A172 (cell line): Measurements from ENCODE around the gene BTBD16. TPM values are rescaled to one million over a fixed set of nuclear protein-coding genes. Genes with fewer than 3 reads are reported as not detected.

Experiments
- DNase-seq: peaks from one replicate; pipeline ENCODE4 v3.0.0-alpha.2; 2015; ENCODE audit warnings: low spot score
- total RNA-seq: library from RNA; depleted of rRNA; stranded (reverse); fragments of >200 nt; shearing (Covaris generic); gene quantifications from 2 replicates; pipeline ENCODE4 v1.2.3, GENCODE V29; 2014; rRNA removed

Gene BTBD16
- total RNA-seq, 1 experiment from 2014 or later, result not detected

- no peak for DNase-seq
Measured at GRCh38 chr10:122373721-122374120, 102.6 kb downstream of the BTBD16 start.

DNA sequence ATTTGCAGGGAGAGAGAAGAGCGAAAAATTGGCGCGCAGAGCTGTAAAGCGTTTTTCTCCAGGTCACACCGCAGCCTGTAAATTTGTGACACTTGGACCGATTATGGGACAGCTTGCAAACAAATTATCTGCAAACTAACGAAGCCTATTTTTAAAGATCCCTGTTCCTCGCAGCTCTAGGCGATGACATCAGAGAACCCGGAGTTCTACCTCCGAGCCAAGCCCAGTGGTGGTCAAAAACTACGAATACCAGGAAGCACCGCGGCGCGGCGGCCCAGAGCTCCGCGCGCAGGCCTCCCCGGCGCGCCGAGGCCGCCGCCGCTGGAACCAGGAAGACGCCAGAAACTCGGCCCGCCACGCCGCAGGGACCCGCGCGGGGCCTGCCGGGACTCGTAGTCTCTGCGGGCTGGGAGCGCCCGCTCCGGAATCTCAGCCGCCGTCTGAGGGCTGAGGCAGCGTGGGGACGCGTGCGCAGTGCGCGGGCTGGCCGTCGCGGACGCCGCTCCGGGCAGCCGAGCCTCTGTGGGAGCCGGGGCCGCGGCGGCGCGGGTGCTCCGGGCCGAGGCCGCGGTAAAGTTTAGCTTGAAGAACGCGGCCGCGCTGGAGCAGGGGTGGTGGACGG is 103.3 kb downstream of the BTBD16 start, which contains the start of gene PLEKHA1:
TSS of gene PLEKHA1 (plus strand) at position 472 of the 622 bp plus-strand sequence. CDS start 18,493 bp downstream, outside the sequence.
- DNase-seq, result peak; percentile 55

DNA sequence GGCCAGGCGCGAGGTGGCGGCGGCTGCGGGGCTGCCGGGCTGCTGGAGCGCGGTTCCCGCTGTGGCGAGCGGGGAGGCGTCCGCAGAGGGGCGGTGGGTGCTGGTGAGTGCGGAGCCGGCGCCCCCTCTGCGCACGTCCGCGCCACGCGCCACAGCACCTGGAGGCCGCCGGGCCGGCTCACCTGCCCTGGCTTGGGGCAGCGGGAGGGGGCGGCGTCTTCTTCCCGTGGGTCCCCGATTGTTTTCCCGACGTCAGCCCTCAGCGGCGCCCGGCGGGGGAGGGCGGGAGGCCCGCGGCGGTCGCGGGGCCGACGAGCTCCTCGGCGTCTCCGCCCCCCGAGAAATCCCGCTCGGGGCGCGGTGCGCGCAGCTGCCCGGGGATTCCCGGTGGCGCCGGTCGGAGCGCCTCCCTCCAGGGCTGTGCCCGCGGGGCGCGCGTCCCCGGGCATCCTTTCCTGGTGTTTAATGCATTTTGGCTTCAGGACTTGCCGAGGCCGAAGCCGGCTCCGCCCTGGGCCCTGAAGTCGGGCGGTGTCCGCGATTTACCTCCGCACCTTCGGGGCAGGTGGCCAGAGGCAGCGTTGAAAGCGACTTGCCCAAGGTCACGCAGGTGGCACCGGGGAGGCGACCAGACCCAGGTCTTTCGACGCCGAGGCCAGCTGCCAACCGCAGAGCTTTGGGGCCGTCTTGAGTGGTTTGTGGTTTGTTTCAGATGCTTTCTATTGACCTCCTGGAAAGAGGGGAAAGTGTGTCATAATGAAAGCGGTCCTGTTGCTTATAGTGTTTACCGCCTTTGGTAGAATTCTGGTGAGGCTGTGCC is 104.0 kb downstream of the BTBD16 start:
- DNase-seq, result no peak

GRCh38 chr10:122375679-122376160 is 104.6 kb downstream of the BTBD16 start:
- no peak for DNase-seq

GRCh38 chr10:122376364-122376961 is 105.4 kb downstream of the BTBD16 start:
- no peak for DNase-seq

GRCh38 chr10:122379041-122379440 is 107.9 kb downstream of the BTBD16 start:
- no peak for DNase-seq

DNA sequence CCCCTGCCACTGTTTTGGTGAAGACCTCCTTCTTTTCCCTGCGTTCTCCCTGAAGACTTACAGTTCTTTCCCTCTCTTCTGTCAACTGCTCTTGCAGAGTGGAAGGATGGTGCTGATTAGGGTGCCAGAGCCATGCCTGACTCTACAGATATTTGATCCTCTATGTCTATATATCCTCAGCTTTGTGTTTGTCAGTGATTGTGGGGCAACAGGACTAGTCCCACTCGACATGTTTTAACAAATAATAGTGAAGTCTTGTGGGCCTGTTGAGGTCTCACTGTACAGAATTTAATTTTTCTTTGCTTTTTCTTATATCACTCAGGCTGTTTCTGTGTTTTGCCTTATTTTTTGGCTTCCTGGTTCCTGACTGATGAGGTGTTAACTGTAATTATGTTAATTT is 108.4 kb downstream of the BTBD16 start:
- no peak for DNase-seq

GRCh38 chr10:122380703-122381102 is 109.6 kb downstream of the BTBD16 start:
- no peak for DNase-seq

- DNase-seq, result no peak
Measured at GRCh38 chr10:122381680-122382079, 110.6 kb downstream of the BTBD16 start.

- no peak for DNase-seq
Measured at GRCh38 chr10:122386514-122386913, 115.4 kb downstream of the BTBD16 start.

DNA sequence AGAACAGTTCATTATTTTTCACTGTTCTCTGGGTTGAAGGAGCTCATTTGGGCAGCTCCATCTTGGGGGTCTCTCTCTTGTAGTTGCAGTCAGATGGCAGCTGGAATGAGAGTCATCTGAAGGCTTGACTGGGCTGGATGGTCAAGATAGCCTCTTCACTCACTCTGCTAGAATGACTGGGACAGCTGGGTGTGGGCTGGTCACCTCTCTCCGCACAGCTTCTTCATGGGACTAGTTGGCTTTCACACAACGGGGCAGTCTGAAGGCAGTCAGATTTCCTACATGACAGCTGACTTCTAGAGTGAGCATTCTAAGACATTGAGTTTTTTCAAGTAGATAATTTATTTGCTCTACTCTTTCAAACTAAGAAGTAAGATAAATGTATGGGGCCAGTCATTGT is 116.5 kb downstream of the BTBD16 start:
- no peak for DNase-seq

Other genes starting within 250 kb of the BTBD16 start
- 5.6 and 6.9 TPM in 2 replicates for gene PLEKHA1, start 103.4 kb downstream of the BTBD16 start, total RNA-seq
- gene ARMS2, start 183.4 kb downstream of the BTBD16 start, total RNA-seq, result not detected in 2 replicates
- gene HTRA1, start 190.3 kb downstream of the BTBD16 start, total RNA-seq, result 11.8 and 22.1 TPM in 2 replicates